PC-9 (cell line): Measurements from ENCODE around the gene GATAD2B.

Experiments used
- CTCF ChIP-seq: fragments of 200-600 bp; sonication (generic); conservative IDR thresholded peaks from 2 replicates; pipeline ENCODE4 v1.6.1; 2017; ENCODE audit warnings: mixed run types, antibody characterized with exemption, mild to moderate bottlenecking, moderate library complexity
- EZH2 ChIP-seq: fragments of 200-600 bp; sonication (generic); IDR thresholded peaks from 2 replicates; pipeline ENCODE4 v1.8.0; 2017; ENCODE audit warnings: antibody characterized with exemption, low read depth

DNA sequence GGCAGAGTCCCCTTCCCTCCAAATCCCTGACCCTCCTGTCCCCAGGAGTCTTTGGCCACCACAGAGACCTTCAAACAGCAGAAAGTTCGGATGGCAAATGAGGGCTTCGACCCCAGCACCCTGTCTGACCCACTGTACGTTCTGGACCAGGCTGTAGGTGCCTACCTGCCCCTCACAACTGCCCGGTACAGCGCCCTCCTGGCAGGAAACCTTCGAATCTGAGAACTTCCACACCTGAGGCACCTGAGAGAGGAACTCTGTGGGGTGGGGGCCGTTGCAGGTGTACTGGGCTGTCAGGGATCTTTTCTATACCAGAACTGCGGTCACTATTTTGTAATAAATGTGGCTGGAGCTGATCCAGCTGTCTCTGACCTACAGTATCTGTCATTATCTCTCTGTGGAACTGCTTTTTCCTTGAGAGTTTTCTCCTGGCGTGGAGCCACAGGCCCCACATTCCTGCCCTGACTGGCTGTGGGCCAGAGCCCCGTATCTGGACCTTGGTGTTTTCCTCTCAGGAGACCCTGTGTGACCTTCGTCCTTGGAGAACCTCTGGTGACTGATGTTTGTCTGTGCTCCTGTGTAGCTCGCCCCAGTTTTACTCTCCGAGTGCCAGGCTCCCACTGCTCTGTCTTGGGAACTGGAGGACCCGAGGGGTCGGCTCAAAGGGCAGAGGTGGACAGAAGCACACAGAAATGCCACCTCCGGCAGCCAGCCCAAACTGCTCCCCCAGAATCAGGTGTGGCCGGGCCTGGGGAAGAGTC, 142.8 kb downstream of the GATAD2B start:
- no peak for TF ChIP-seq CTCF
- TF ChIP-seq EZH2 = no peak
